Suprapubic skin (tissue), 4 donors: Measurements from ENCODE around the gene FRMD3. TPM values are rescaled to one million over a fixed set of nuclear protein-coding genes. Genes with fewer than 3 reads are reported as not detected.

ENCODE experiments used
- DNase-seq, 2 donors: peaks; one replicate each; pipeline ENCODE4 v3.0.0-alpha.2; 2019; ENCODE audit warnings: low spot score in 2 of 2
- H3K27ac ChIP-seq: fragments of 200-600 bp; sonication (generic); one replicate; pipeline ENCODE4 v1.5.1; 2019
- H3K27me3 ChIP-seq: fragments of 200-600 bp; sonication (generic); one replicate; pipeline ENCODE4 v1.5.1; 2019
- H3K36me3 ChIP-seq: fragments of 200-600 bp; sonication (generic); one replicate; pipeline ENCODE4 v1.5.1; 2019
- H3K4me1 ChIP-seq: fragments of 200-600 bp; sonication (generic); one replicate; pipeline ENCODE4 v1.5.1; 2019
- H3K4me3 ChIP-seq: fragments of 200-600 bp; sonication (generic); one replicate; pipeline ENCODE4 v1.5.1; 2019; ENCODE audit warnings: mild to moderate bottlenecking
- H3K9me3 ChIP-seq: fragments of 200-600 bp; sonication (generic); one replicate; pipeline ENCODE4 v1.5.1; 2019
- CTCF ChIP-seq, 2 donors: fragments of 200-600 bp in 1 of 2; fragments of 450-650 bp in 1 of 2; sonication (generic) in 1 of 2; IDR thresholded peaks; one replicate each; pipeline ENCODE4 v1.5.1; 2016 to 2019; ENCODE audit warnings: antibody characterized with exemption in 2 of 2, mild to moderate bottlenecking in 1 of 2, moderate library complexity in 1 of 2
- EP300 ChIP-seq: sonication (generic); formaldehyde crosslinking; IDR thresholded peaks from one replicate; pipeline ENCODE4 v1.6.1; 2017; ENCODE audit warnings: antibody characterized with exemption
- POLR2A ChIP-seq, 2 donors: fragments of 450-650 bp; IDR thresholded peaks; one replicate each; pipeline ENCODE4 v1.6.1; 2017; ENCODE audit warnings: antibody characterized with exemption in 2 of 2, mild to moderate bottlenecking in 2 of 2, moderate library complexity in 2 of 2
- POLR2AphosphoS5 ChIP-seq, 3 donors: sonication (generic); formaldehyde crosslinking; IDR thresholded peaks; one replicate each; pipeline ENCODE4 v1.6.1; 2017; ENCODE audit warnings: antibody characterized with exemption in 3 of 3
- WGBS: methylation state at CpG from one replicate; pipeline ENCODE4 v1.1.5; 2018; 5-methylcytosine and 5-hydroxymethylcytosine counted together
- total RNA-seq, 4 donors: library from RNA; depleted of rRNA; stranded (reverse); fragments of >200 nt; gene quantifications; one replicate each; pipeline ENCODE4 v1.1.0, GENCODE V29; 2016

The FRMD3 gene
- total RNA-seq = 1 to 10 TPM; 2.8 to 7.0 (median 5.2) TPM

DNA sequence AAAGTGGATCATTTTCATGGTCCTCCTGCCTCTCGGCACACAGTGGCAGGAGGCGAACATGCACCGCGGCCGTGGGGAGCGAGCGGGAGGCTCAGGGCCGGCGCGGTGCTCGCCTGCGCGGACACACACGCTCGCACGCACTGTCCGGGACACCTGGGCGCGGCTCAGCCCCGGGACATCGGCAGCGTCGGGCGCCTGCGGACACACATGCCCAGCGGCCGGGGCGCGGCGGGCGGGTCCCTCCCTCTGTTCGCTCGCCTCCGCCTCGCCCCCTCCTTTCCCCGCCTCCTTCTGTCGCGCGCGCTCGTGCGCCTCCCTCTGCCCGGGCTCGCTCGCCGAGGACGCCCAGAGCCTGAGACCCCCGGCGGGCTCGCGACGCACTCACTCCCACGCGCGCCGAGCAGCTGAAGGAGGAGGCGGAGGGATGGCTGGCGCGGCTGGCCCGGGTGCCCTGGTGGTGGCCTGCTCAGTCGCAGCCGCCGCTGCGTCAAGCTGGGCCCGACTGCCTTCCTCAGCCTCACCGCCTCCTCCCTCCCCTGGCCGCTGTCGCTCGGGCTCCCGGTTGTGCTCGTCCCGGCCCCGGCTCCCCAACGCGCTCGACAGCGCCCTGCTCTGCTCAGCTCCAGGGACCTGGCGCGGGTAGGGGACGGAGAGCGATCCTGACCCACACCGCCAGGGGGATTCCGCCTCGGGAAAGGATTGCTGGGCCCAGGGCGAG is at the start of gene FRMD3:
Gene FRMD3 (minus strand): TSS at position 230 of the 718 bp plus-strand sequence. CDS start 170 bp downstream, at position 60.
- Histone ChIP-seq H3K9me3 (no peaks in the 10 kb centered on the region), H3K4me3 (peak within 1 kb of the TSS; percentile 61), H3K36me3 (no peaks in the 10 kb centered on the region), H3K27ac (peak within 1 kb of the TSS; percentile 40), H3K27me3 (peaks cover 18% of the 10 kb centered on the region), H3K4me1 (peaks cover 20% of the 10 kb centered on the region)
- peak; percentile 77 to 82 for DNase-seq
- TF ChIP-seq CTCF (IDR thresholded peaks at IDR 0.05) (peak; percentile 30 to 57), POLR2AphosphoS5 (IDR thresholded peaks at IDR 0.05) (peak in 1 of 3 donors; percentile 49), POLR2A (IDR thresholded peaks at IDR 0.05) (no peak), EP300 (no peak)
- 0% methylated on average over 21 of the region's 85 CpGs for WGBS

GRCh38 chr9:83584995-83585394 is 46.8 kb upstream of the FRMD3 start:
- Histone ChIP-seq H3K9me3 (no peaks in the 10 kb centered on the region), H3K4me1 (no peaks in the 10 kb centered on the region), H3K36me3 (no peaks in the 10 kb centered on the region), H3K27ac (no peak overlapping the region), H3K27me3 (no peaks in the 10 kb centered on the region), H3K4me3 (no peak overlapping the region)
- no peak for TF ChIP-seq EP300
- no peak for TF ChIP-seq POLR2A (IDR thresholded peaks at IDR 0.05)
- TF ChIP-seq CTCF (IDR thresholded peaks at IDR 0.05) = no peak
- no peak for TF ChIP-seq POLR2AphosphoS5 (IDR thresholded peaks at IDR 0.05)
- no peak for DNase-seq
- 73% methylated on average over 4 of the region's 4 CpGs for WGBS

GRCh38 chr9:83583151-83584014 is 45.2 kb upstream of the FRMD3 start:
- Histone ChIP-seq H3K27me3 (no peaks in the 10 kb centered on the region), H3K4me3 (no peak overlapping the region), H3K36me3 (no peaks in the 10 kb centered on the region), H3K9me3 (no peaks in the 10 kb centered on the region), H3K4me1 (no peaks in the 10 kb centered on the region), H3K27ac (no peak overlapping the region)
- no peak for DNase-seq
- TF ChIP-seq EP300 (no peak), CTCF (IDR thresholded peaks at IDR 0.05) (peak; percentile 65 to 66)
- 66% methylated on average over 6 of the region's 6 CpGs for WGBS

GRCh38 chr9:83582029-83582428 is 43.8 kb upstream of the FRMD3 start:
- Histone ChIP-seq H3K27ac (no peak overlapping the region), H3K4me1 (no peaks in the 10 kb centered on the region), H3K4me3 (no peak overlapping the region), H3K36me3 (no peaks in the 10 kb centered on the region), H3K9me3 (no peaks in the 10 kb centered on the region), H3K27me3 (no peaks in the 10 kb centered on the region)
- no peak for DNase-seq
- TF ChIP-seq EP300 (no peak), POLR2AphosphoS5 (IDR thresholded peaks at IDR 0.05) (no peak), POLR2A (IDR thresholded peaks at IDR 0.05) (no peak), CTCF (IDR thresholded peaks at IDR 0.05) (no peak)
- WGBS = 33% methylated on average over 1 of the region's 1 CpG

DNA sequence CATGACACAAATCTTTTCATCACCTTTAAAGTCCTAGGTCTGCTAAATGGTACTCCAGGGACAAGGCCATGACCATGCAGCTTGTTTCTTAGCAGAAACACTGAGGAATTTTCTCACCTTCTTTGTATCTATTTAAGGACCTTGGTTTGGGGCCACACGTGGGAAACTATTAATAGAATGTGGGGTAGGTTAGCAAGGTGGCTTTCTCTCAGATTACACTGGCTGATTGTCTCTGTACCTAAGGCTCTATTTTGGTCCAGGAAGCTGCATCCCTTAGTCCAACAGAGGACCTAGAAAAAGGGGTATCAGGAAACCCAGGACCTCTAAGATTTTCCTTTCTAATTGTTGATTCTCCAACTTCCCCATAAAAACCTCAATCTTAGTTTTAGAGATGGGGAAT is 36.3 kb upstream of the FRMD3 start:
- TF ChIP-seq POLR2A (IDR thresholded peaks at IDR 0.05) (no peak), EP300 (no peak), CTCF (IDR thresholded peaks at IDR 0.05) (no peak), POLR2AphosphoS5 (IDR thresholded peaks at IDR 0.05) (no peak)
- H3K4me1 ChIP-seq = no peaks in the 10 kb centered on the region
- WGBS = 68% methylated on average over 1 of the region's 1 CpG

More for the DNA sequence above, 36.3 kb upstream of the FRMD3 start:
- H3K36me3 ChIP-seq = no peaks in the 10 kb centered on the region
- no peak for DNase-seq
- no peak overlapping the region for H3K4me3 ChIP-seq
- no peaks in the 10 kb centered on the region for H3K9me3 ChIP-seq
- H3K27me3 ChIP-seq = no peaks in the 10 kb centered on the region
- H3K27ac ChIP-seq = no peak overlapping the region
